Breast epithelium (tissue), 3 donors: Measurements from ENCODE around the gene DDX31.

Source experiments
- POLR2A ChIP-seq: fragments of 450-650 bp; IDR thresholded peaks from one replicate; pipeline ENCODE4 v1.6.1; 2016; ENCODE audit warnings: antibody characterized with exemption, mild to moderate bottlenecking, moderate library complexity
- POLR2AphosphoS5 ChIP-seq, 3 donors: sonication (generic); formaldehyde crosslinking; IDR thresholded peaks; one replicate each; pipeline ENCODE4 v1.6.1; 2017; ENCODE audit warnings: antibody characterized with exemption in 3 of 3
- TF ChIP-seq, protein P1 (sequence below), 3 donors: fragments of 450-650 bp; IDR thresholded peaks; one replicate each; pipeline ENCODE4 v1.5.1; 2016 to 2017; ENCODE audit warnings: antibody characterized with exemption in 3 of 3, mild to moderate bottlenecking in 3 of 3, moderate library complexity in 3 of 3

DNA sequence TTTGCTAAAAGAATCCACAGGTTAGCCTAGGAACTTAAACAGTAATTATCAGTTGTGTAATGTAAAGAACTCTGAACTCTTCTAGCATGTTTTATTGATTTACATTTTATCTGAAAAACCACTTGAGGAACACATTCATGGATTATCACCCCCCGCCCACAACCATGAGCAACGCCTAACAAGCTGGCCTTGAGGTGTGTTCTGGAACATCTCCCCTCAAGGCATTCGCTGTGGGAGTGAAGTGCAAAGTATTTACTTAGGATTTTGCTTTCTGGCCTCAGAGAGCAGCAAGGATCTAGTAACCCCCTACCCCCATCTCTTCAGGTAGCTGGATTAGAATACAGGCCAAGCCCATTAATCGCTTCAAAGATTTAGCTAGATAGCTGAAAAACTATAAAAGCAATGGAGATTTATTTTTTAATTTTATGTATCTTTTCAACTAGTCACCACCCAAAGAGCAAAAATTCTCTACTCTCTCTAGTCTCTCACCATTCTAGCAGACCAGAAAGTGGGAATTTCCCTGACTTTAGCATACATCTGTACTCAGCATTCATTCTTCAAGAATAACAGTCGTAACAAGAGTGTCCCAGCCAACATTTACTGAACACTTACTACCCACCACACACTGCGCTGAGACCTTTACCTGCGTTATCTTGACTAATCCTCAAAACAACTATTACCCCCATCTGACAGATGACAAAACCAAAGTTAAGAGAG lies 37.2 kb downstream of the DDX31 start:
- TF ChIP-seq, protein P1, sequence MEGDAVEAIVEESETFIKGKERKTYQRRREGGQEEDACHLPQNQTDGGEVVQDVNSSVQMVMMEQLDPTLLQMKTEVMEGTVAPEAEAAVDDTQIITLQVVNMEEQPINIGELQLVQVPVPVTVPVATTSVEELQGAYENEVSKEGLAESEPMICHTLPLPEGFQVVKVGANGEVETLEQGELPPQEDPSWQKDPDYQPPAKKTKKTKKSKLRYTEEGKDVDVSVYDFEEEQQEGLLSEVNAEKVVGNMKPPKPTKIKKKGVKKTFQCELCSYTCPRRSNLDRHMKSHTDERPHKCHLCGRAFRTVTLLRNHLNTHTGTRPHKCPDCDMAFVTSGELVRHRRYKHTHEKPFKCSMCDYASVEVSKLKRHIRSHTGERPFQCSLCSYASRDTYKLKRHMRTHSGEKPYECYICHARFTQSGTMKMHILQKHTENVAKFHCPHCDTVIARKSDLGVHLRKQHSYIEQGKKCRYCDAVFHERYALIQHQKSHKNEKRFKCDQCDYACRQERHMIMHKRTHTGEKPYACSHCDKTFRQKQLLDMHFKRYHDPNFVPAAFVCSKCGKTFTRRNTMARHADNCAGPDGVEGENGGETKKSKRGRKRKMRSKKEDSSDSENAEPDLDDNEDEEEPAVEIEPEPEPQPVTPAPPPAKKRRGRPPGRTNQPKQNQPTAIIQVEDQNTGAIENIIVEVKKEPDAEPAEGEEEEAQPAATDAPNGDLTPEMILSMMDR (IDR thresholded peaks at IDR 0.05), result no peak
- TF ChIP-seq POLR2AphosphoS5 (IDR thresholded peaks at IDR 0.05) (no peak), POLR2A (no peak)
